Keratinocyte (primary cell): ENCODE data around the gene MCM3AP.

ENCODE experiments used
- EZH2 ChIP-seq: IDR thresholded peaks from one replicate; pipeline ENCODE4 v1.6.1; 2012; ENCODE audit warnings: inconsistent platforms, mild to moderate bottlenecking, low read length, moderate library complexity
- TF ChIP-seq, protein P1 (sequence below), 3 experiments: IDR thresholded peaks in 1 of 3; conservative IDR thresholded peaks in 1 of 3; optimal IDR thresholded peaks in 1 of 3; 2 replicates in 2 of 3; 3 replicates in 1 of 3; pipeline versions ENCODE3 to v1.5.1; 2011; ENCODE audit warnings: low read length in 3 of 3, mild to moderate bottlenecking in 3 of 3, moderate library complexity in 2 of 3, control low read depth in 1 of 3, inconsistent platforms in 1 of 3; ENCODE audit not compliant: insufficient read depth in 2 of 3; ENCODE audit errors: extremely low read depth in 1 of 3

DNA sequence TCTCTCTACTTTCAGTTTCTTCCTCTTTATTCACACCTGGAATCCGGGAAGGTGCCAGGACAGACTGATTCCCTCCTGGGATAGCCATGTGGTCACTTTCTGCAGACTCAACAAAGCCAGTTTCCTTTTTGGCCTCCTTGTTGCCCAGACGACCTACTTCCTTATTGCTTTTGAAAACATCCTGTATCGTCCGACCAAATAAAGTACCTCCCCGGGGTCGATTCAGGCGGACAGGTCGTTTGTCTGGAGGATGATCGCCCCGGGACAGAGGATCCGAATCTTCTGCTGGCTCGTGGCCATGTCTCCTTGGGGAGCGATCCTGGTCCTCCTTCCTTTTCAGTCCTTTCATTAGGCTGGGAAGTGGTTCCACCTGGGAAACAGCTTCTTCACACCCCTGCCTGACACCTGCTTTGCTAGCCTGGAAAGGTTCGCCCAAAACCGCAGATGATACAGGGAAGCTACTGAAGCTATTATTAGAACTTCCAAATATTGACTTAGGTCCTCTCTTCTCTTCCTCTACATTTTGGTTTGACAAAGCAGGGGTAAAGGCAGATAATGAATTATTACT is 1.2 kb downstream of the MCM3AP start:
- TF ChIP-seq, protein P1, sequence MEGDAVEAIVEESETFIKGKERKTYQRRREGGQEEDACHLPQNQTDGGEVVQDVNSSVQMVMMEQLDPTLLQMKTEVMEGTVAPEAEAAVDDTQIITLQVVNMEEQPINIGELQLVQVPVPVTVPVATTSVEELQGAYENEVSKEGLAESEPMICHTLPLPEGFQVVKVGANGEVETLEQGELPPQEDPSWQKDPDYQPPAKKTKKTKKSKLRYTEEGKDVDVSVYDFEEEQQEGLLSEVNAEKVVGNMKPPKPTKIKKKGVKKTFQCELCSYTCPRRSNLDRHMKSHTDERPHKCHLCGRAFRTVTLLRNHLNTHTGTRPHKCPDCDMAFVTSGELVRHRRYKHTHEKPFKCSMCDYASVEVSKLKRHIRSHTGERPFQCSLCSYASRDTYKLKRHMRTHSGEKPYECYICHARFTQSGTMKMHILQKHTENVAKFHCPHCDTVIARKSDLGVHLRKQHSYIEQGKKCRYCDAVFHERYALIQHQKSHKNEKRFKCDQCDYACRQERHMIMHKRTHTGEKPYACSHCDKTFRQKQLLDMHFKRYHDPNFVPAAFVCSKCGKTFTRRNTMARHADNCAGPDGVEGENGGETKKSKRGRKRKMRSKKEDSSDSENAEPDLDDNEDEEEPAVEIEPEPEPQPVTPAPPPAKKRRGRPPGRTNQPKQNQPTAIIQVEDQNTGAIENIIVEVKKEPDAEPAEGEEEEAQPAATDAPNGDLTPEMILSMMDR (optimal IDR thresholded peaks at IDR 0.05 in 1 of 3, IDR thresholded peaks at IDR 0.05 in 1 of 3, conservative IDR thresholded peaks at IDR 0.05 in 1 of 3; ENCODE audit: extremely low read depth in 1 of 3, insufficient read depth in 2 of 3, low read length in 3 of 3): no peak
- TF ChIP-seq EZH2: no peak
